Pons (tissue), 1 donor: ENCODE results near the gene AIMP1.

Experiments used
- DNase-seq: peaks from one replicate; pipeline ENCODE4 v3.0.0-alpha.2; 2016; ENCODE audit warnings: low spot score

The AIMP1 gene

GRCh38 chr4:106315968-106316772 lies at the start of gene AIMP1, which contains the start of gene TBCK:
TSS of gene AIMP1 (plus strand) at chr4:106316550. CDS start at chr4:106325010, 8,460 bp downstream.
TSS of gene TBCK (minus strand) at chr4:106316209. CDS start at chr4:106308960, 7,249 bp downstream.
- DNase-seq, result peak; percentile 90

- no peak for DNase-seq
Observed at GRCh38 chr4:106268786-106269185, 47.6 kb upstream of the AIMP1 start.

- no peak for DNase-seq
Observed at GRCh38 chr4:106269711-106270110, 46.6 kb upstream of the AIMP1 start.

- DNase-seq, result no peak
Observed at GRCh38 chr4:106270736-106271135, 45.6 kb upstream of the AIMP1 start.

GRCh38 chr4:106273831-106274230 lies 42.5 kb upstream of the AIMP1 start:
- DNase-seq, result peak; percentile 17

GRCh38 chr4:106277140-106277675 lies 39.1 kb upstream of the AIMP1 start:
- no peak for DNase-seq

- DNase-seq, result no peak
Observed at GRCh38 chr4:106284227-106284626, 32.1 kb upstream of the AIMP1 start.

- no peak for DNase-seq
Observed at GRCh38 chr4:106286611-106287010, 29.7 kb upstream of the AIMP1 start.

- no peak for DNase-seq
Observed at GRCh38 chr4:106287353-106287969, 28.9 kb upstream of the AIMP1 start.

- DNase-seq, result no peak
Observed at GRCh38 chr4:106289737-106290136, 26.6 kb upstream of the AIMP1 start.

- DNase-seq, result no peak
Observed at GRCh38 chr4:106291678-106292077, 24.7 kb upstream of the AIMP1 start.

GRCh38 chr4:106294062-106294461 lies 22.3 kb upstream of the AIMP1 start:
- DNase-seq, result no peak

GRCh38 chr4:106297245-106298035 lies 18.9 kb upstream of the AIMP1 start:
- DNase-seq, result no peak

GRCh38 chr4:106299977-106300376 lies 16.4 kb upstream of the AIMP1 start:
- no peak for DNase-seq

GRCh38 chr4:106301393-106302061 lies 14.8 kb upstream of the AIMP1 start:
- DNase-seq, result no peak

GRCh38 chr4:106302062-106302438 lies 14.3 kb upstream of the AIMP1 start:
- no peak for DNase-seq

- DNase-seq, result no peak
Observed at GRCh38 chr4:106303548-106304281, 12.6 kb upstream of the AIMP1 start.

GRCh38 chr4:106304632-106305031 lies 11.7 kb upstream of the AIMP1 start:
- DNase-seq, result no peak

- DNase-seq, result no peak
Observed at GRCh38 chr4:106305435-106306055, 10.8 kb upstream of the AIMP1 start.

- no peak for DNase-seq
Observed at GRCh38 chr4:106306561-106306960, 9.8 kb upstream of the AIMP1 start.

GRCh38 chr4:106312377-106312776 lies 4.0 kb upstream of the AIMP1 start:
- DNase-seq, result no peak
